PC-3 (cell line): ENCODE data around the gene PXDC1.

ENCODE experiments used
- CTCF ChIP-seq: fragments of 300-600 bp; sonication (generic); conservative IDR thresholded peaks from 2 replicates; pipeline ENCODE4 v1.5.1; 2017; ENCODE audit warnings: antibody characterized with exemption, low read depth, mild to moderate bottlenecking, low read length
- EZH2 ChIP-seq: fragments of 300-600 bp; sonication (generic); IDR thresholded peaks from one replicate; pipeline ENCODE4 v1.6.1; 2017; ENCODE audit warnings: antibody characterized with exemption, mild to moderate bottlenecking, low read length; ENCODE audit not compliant: unreplicated experiment
- EZH2phosphoT487 ChIP-seq: fragments of 300-600 bp; sonication (generic); IDR thresholded peaks from 2 replicates; pipeline ENCODE4 v1.6.1; 2018; ENCODE audit warnings: mild to moderate bottlenecking, antibody characterized with exemption, low read length, borderline replicate concordance

DNA sequence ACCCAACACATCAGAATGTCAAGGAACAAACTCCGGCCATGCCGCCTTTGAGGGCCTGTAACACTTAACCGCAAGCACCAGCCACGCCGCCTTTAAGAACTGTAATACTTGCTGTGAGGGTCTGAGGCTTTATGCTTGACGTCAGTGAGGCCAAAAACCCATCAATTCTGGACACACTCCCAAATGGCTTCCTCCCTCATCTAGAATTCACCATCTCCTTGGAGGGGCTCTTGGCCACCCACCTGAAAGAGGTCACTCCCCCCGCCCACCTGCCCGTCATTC lies 10.4 kb upstream of the PXDC1 start:
- TF ChIP-seq EZH2phosphoT487 (no peak), CTCF (no peak), EZH2 (no peak)
